Subcutaneous adipose tissue (tissue), 4 donors: Measurements from ENCODE around the gene TRAF1. TPM values are rescaled to one million over a fixed set of nuclear protein-coding genes. Genes with fewer than 3 reads are reported as not detected.

Source experiments
- total RNA-seq, 4 donors: library from RNA; depleted of rRNA; stranded (reverse); fragments of >200 nt; gene quantifications; one replicate each; pipeline ENCODE4 v1.1.0, GENCODE V29; 2016
- TF ChIP-seq, protein P1 (sequence below): fragments of 450-650 bp; IDR thresholded peaks from one replicate; pipeline ENCODE4 v1.5.1; 2016; ENCODE audit warnings: low read depth, mild to moderate bottlenecking, control low read depth, antibody characterized with exemption, moderate library complexity

TRAF1 gene
- total RNA-seq, 4 donors from 2014 or later: 1.8 to 12.1 (median 5.7) TPM

DNA sequence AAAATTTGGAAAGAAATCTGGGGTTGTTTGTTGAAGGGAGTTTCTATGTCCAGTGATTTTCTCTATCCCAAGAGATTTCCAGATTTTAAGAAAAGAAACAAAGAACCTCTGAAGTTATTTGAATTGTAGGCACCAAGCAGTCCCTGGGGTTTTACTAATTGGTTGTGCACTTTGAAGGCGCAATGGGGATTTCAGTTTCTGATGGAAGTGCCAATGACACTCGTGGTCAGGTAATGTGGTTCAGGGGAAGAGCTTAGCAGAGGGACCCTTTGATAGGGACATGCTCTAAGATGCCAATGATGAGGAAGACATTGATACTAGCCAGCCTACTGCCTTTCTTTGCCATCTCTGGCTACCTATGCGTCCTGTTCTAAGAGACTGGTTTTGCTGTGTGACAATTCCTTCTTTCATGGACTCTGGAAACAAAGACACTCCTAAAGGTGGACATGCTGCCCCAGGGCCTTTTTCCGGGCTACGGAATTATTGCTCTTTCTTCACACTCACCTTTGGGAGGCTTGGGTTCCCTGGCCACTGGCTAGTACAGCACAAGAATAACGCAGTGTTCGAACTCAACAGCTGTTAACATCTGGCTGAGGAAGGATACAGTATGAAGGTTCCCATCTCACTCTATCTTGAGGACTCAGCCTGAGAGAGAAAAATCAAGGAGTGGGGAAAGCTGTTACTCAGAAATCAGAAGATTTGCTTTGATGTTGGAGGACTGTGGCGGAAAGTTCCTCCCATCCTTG is 6.9 kb upstream of the TRAF1 start:
- TF ChIP-seq, protein P1, sequence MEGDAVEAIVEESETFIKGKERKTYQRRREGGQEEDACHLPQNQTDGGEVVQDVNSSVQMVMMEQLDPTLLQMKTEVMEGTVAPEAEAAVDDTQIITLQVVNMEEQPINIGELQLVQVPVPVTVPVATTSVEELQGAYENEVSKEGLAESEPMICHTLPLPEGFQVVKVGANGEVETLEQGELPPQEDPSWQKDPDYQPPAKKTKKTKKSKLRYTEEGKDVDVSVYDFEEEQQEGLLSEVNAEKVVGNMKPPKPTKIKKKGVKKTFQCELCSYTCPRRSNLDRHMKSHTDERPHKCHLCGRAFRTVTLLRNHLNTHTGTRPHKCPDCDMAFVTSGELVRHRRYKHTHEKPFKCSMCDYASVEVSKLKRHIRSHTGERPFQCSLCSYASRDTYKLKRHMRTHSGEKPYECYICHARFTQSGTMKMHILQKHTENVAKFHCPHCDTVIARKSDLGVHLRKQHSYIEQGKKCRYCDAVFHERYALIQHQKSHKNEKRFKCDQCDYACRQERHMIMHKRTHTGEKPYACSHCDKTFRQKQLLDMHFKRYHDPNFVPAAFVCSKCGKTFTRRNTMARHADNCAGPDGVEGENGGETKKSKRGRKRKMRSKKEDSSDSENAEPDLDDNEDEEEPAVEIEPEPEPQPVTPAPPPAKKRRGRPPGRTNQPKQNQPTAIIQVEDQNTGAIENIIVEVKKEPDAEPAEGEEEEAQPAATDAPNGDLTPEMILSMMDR: no peak

DNA sequence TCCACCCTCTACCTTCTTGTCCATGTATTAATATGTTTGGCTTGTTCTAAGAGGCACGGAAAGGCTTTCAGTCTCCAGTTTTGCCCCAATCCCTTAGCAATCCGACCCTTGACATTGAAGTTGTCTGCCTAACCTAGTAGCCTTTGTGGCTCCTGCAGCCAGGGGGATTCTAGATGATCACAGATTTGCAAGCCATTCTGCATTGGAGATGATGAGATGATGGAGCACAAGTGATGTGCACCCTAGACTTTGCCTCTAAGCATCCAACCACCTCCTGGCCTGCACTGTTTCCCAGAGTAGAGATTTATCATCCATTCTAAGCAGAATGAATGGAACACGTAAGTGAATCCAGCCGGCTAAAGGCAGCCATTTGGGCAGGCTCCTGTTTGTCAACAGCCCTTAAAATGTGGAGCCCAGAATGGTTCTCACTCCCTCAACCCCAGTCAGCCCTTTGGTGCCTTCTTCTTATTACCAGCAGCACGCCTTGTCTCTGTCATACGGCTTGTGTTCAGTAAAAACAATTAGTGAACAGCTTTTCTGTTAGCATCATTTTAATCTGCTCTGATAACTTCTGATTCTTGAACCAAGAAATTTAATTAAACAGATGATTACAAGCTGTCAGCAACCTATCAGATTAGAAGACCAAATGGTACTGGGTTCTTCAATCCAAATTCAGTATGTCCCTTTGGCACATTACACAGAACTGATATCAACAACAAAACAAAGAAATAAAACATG is 5.7 kb upstream of the TRAF1 start:
- TF ChIP-seq, protein P1: no peak

DNA sequence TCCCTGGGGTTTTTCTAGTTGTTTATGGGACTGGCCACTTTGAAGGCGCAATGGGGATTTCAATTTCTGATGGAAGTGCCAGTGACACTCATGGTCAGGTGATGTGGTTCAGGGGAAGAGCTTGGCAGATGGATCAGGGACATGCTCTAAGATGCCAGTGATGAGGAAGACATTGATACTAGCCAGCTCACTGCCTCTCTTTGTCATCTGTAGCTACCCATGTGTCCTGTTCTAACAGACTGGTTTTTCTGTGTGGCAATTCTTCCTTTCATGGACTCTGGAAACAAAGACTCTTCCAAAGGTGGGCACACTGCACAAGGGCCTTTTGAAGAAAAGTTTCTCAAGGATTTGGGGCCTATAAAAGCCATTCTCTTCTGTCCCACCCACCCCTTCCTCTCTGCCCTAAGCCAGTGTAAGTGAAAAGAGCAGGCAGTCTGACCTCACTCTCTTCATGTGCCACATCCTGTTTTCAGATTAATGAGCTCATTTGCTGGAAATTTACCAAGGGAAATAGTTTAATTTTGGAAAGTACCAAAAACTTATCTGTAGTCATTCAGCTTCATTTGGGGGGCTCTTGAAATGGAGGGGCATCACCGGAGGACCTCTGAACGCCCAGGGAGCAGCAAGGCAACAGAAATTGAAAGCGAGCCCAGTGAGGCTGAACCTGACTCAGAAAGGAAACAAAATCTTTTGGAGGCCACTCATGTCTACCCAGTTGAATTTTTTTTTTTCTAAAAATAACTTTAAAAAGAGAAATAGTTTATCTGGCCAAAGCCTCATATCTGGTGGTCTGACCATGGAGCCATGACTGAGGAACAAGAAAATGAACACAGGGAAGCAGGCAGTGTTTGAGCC is 4.9 kb upstream of the TRAF1 start:
- TF ChIP-seq, protein P1: no peak

DNA sequence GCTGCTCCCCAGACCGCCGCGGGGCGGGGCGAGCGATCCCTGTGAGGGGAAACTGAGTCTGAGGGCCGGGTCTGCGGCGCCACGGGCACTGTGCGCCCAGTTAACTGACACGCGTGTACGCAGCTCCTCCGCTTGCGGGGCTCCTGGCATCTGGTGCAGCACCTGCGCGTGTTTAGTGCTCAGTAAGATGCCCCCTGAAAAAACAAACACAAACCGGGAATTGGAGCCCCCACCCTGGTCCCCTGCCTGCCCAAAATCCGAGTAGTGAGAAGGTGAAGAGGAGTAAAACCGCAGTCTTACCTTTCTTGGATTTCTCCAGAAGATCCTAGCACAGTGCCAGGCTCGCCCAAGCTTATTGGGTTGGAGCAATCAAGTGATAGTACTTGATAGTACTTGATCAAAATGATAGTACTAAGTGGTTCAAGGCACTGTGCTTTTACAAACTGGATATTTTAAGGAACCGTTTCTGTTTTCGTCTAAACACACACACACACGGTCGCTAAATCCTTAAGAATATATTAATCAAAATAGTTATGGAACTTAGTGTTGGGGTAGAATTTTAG is 2.7 kb upstream of the TRAF1 start:
- TF ChIP-seq, protein P1: no peak

DNA sequence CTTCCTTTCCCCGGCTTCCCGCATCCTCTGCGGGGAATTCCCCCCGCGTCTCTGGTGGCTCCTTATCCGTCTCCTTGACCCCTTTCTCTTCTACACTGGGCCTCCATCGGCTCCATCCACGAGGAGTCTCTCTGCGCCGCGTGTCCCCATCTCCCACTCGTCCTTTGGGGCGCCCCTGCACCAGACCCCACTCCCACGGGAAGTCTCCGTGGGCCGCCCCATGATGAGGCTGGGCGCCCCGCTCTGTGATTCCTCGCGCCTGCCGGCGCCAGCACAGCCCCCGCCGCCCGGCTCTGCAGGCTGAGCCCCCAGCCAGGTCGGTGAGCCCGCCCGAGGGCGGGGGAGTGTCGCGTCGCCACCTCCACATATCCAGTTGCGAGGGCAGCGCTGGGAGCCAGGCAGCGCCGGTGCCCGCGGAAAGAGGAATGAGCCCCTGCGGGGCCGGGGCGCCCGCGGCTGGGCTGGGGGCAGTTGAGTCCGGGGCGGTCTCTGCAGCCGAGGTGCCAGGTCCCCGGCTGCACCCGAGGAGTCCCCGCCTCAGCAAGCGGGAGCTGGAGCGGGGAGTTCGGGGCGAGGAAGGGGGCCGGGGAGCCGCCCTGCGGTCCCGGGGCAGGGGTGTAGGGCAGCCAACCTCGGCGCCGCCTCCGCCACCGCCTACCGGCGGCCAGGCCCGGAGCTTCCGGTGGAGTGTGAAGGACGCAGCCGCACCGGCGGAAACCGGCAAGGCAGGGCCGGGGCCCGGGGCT is 2.1 kb upstream of the TRAF1 start:
- TF ChIP-seq, protein P1: no peak

DNA sequence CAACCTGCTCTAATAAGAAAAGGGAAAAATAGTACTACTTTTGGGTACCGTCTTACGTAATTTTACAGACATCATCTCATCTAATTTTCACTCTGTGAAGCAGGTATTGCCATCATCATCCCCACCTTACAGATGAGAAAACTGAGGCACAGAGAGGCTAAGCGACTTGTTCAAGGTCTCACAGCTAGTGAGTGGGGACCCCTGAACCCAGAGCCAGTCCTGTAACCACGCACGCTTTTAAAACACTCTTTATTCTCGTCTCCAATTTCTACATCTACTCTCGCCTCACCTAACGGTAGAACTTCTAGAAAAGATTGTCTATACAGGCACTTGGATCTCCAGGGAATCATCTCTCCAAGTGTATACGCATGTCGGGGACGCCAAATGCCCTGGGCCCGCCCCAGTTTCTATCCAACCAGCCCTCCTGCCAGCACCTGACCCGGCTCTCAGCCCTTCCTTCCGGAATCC is 1.5 kb upstream of the TRAF1 start:
- TF ChIP-seq, protein P1: no peak
